ENCODE results near the gene CLIP2.
"Not testable (repeated sequence)": the region's sequence is repeated elsewhere in the genome, so short reads cannot be mapped to it uniquely, and the experiment has no call there.

CLIP2 gene

GRCh38 chr7:74307738-74308505, 18.7 kb downstream of the CLIP2 start:
- no peak for TF ChIP-seq PAX5 (IDR thresholded peaks at IDR 0.05; ENCODE audit: insufficient read depth, low read length, severe bottlenecking)
- TF ChIP-seq TAF1 (IDR thresholded peaks at IDR 0.05; ENCODE audit: low read depth, low read length), result no peak
- TF ChIP-seq POLR2AphosphoS5 (IDR thresholded peaks at IDR 0.05; ENCODE audit: low read depth, low read length), result no peak
- no peak for TF ChIP-seq POU2F2 (IDR thresholded peaks at IDR 0.05; ENCODE audit: low read depth, low read length)
- TF ChIP-seq SPI1 (IDR thresholded peaks at IDR 0.05; ENCODE audit: low read depth, low read length), result no peak
- no peak for TF ChIP-seq POLR2A (IDR thresholded peaks at IDR 0.05; ENCODE audit: low read depth, low read length)
- DNase-seq (ENCODE audit: insufficient read length, low spot score), result no peak
- no peak for FAIRE-seq

GRCh38 chr7:74309181-74309580, 20.0 kb downstream of the CLIP2 start:
- TF ChIP-seq POLR2A (IDR thresholded peaks at IDR 0.05; ENCODE audit: low read depth, low read length) (no peak), PAX5 (IDR thresholded peaks at IDR 0.05; ENCODE audit: insufficient read depth, low read length, severe bottlenecking) (no peak), TAF1 (IDR thresholded peaks at IDR 0.05; ENCODE audit: low read depth, low read length) (no peak), SPI1 (IDR thresholded peaks at IDR 0.05; ENCODE audit: low read depth, low read length) (no peak), POU2F2 (IDR thresholded peaks at IDR 0.05; ENCODE audit: low read depth, low read length) (no peak), POLR2AphosphoS5 (IDR thresholded peaks at IDR 0.05; ENCODE audit: low read depth, low read length) (no peak)
- DNase-seq (ENCODE audit: insufficient read length, low spot score) (no peak), FAIRE-seq (no peak)

- FAIRE-seq, result no peak
- TF ChIP-seq POLR2A (IDR thresholded peaks at IDR 0.05; ENCODE audit: low read depth, low read length), result no peak
- TF ChIP-seq POU2F2 (IDR thresholded peaks at IDR 0.05; ENCODE audit: low read depth, low read length), result no peak
- no peak for TF ChIP-seq POLR2AphosphoS5 (IDR thresholded peaks at IDR 0.05; ENCODE audit: low read depth, low read length)
- TF ChIP-seq SPI1 (IDR thresholded peaks at IDR 0.05; ENCODE audit: low read depth, low read length), result 0 out of 2 replicates have a peak, but pooled peaks have one; percentile 4
- TF ChIP-seq TAF1 (IDR thresholded peaks at IDR 0.05; ENCODE audit: low read depth, low read length), result no peak
- DNase-seq (ENCODE audit: insufficient read length, low spot score), result no peak
These were observed 22.1 kb downstream of the CLIP2 start for GRCh38 chr7:74311305-74311744.

- no peak for TF ChIP-seq TAF1 (IDR thresholded peaks at IDR 0.05; ENCODE audit: low read depth, low read length)
- peak; percentile 67 for TF ChIP-seq SPI1 (IDR thresholded peaks at IDR 0.05; ENCODE audit: low read depth, low read length)
- FAIRE-seq (peak; percentile 61), DNase-seq (ENCODE audit: insufficient read length, low spot score) (no peak)
These were observed 23.3 kb downstream of the CLIP2 start for GRCh38 chr7:74312418-74313028.

GRCh38 chr7:74315891-74316290, 26.7 kb downstream of the CLIP2 start:
- FAIRE-seq; DNase-seq (ENCODE audit: insufficient read length, low spot score): not testable (repeated sequence)

DNA sequence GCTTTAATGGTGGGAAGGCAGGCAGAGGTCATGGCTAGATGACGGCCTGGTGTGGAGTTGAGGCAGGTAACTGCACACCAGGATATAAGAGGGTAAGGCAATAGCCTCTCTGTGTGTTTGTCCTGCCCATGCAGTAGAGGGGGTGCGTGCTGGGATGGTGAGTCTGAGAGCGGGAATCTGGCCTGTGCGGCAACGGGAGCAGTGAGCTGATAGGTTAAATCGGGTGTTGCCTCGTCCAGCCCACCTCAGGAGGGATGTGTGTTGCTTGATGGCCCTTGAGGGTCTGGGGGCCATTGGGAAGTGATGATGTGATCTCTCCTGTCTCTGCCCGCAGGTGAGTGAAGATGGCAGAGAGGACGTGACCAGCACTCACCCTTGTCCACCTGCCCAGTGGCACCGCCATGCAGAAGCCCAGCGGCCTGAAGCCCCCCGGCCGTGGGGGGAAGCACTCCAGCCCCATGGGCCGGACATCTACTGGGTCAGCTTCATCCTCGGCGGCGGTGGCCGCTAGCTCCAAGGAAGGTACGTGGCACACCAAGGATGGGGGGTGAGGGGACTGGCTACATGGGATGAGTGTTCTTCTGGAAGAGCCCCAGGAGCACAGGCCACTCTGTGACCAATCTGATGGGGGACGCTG, 28.1 kb downstream of the CLIP2 start:
- no peak for FAIRE-seq

GRCh38 chr7:74318043-74318442, 28.8 kb downstream of the CLIP2 start:
- DNase-seq (ENCODE audit: insufficient read length, low spot score) (no peak), FAIRE-seq (peak; percentile 48)
- TF ChIP-seq POU2F2 (IDR thresholded peaks at IDR 0.05; ENCODE audit: low read depth, low read length), result peak; percentile 32; the same call in 1 of the 2 replicates
- no peak for TF ChIP-seq SPI1 (IDR thresholded peaks at IDR 0.05; ENCODE audit: low read depth, low read length)
- no peak for TF ChIP-seq POLR2A (IDR thresholded peaks at IDR 0.05; ENCODE audit: low read depth, low read length)

More for the DNA sequence above, 28.1 kb downstream of the CLIP2 start:
- TF ChIP-seq TAF1 (IDR thresholded peaks at IDR 0.05; ENCODE audit: low read depth, low read length) (no peak), SPI1 (IDR thresholded peaks at IDR 0.05; ENCODE audit: low read depth, low read length) (no peak), POLR2AphosphoS5 (IDR thresholded peaks at IDR 0.05; ENCODE audit: low read depth, low read length) (no peak), POU2F2 (IDR thresholded peaks at IDR 0.05; ENCODE audit: low read depth, low read length) (no peak), PAX5 (IDR thresholded peaks at IDR 0.05; ENCODE audit: insufficient read depth, low read length, severe bottlenecking) (no peak), POLR2A (IDR thresholded peaks at IDR 0.05; ENCODE audit: low read depth, low read length) (no peak)
- no peak for DNase-seq (ENCODE audit: insufficient read length, low spot score)

- FAIRE-seq (peak; percentile 66), DNase-seq (ENCODE audit: insufficient read length, low spot score) (no peak)
- TF ChIP-seq POU2F2 (IDR thresholded peaks at IDR 0.05; ENCODE audit: low read depth, low read length) (0 out of 2 replicates have a peak, but pooled peaks have one; percentile 21), POLR2AphosphoS5 (IDR thresholded peaks at IDR 0.05; ENCODE audit: low read depth, low read length) (no peak)
These were observed 31.5 kb downstream of the CLIP2 start for GRCh38 chr7:74320645-74321221.

DNA sequence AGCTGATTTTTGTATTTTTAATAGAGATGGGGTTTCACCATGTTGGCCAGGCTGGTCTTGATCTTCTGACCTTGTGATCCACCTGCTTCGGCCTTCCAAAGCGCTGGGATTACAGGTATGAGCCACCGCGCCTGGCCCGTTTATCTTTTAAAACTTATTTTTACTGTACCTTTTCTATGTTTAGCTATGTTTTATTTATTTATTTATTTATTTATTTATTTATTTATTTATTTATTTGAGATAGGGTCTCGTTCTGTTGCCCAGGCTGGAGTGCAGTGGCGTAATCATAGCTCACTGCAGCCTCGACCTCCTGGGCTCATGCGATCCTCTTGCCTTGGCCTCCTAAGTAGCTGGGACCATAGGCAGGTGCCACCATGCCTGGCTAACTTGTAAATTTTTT, 33.7 kb downstream of the CLIP2 start:
- not testable (repeated sequence) for DNase-seq (ENCODE audit: insufficient read length, low spot score); FAIRE-seq

- TF ChIP-seq POU2F2 (IDR thresholded peaks at IDR 0.05; ENCODE audit: low read depth, low read length), result no peak
- TF ChIP-seq POLR2AphosphoS5 (IDR thresholded peaks at IDR 0.05; ENCODE audit: low read depth, low read length), result no peak
- no peak for TF ChIP-seq SPI1 (IDR thresholded peaks at IDR 0.05; ENCODE audit: low read depth, low read length)
- no peak for TF ChIP-seq PAX5 (IDR thresholded peaks at IDR 0.05; ENCODE audit: insufficient read depth, low read length, severe bottlenecking)
- no peak for TF ChIP-seq TAF1 (IDR thresholded peaks at IDR 0.05; ENCODE audit: low read depth, low read length)
- no peak for TF ChIP-seq POLR2A (IDR thresholded peaks at IDR 0.05; ENCODE audit: low read depth, low read length)
These were observed 35.5 kb downstream of the CLIP2 start for GRCh38 chr7:74324531-74325209.

More at GRCh38 chr7:74324531-74325209, 35.5 kb downstream of the CLIP2 start:
- DNase-seq (ENCODE audit: insufficient read length, low spot score), result no peak
- FAIRE-seq, result no peak

Data from GM12891 (cell line).